HL-60 (cell line): ENCODE results near the gene DLEC1.
"Not testable (repeated sequence)": the region's sequence is repeated elsewhere in the genome, so short reads cannot be mapped to it uniquely, and the experiment has no call there.

Experiments used
- DNase-seq, 2 experiments: peaks; one replicate each; pipeline ENCODE4 v3.0.0-alpha.2; 2010 to 2020; ENCODE audit warnings: low read depth in 1 of 2, low spot score in 1 of 2
- H3K27ac ChIP-seq: fragments of 250-450 bp; sonication (Bioruptor Pico); replicated peaks from 2 replicates; pipeline ENCODE4 v1.5.1; 2020; ENCODE audit warnings: mild to moderate bottlenecking, moderate library complexity
- H3K27me3 ChIP-seq: fragments of 250-450 bp; sonication (Bioruptor Pico); 2 replicates; pipeline ENCODE4 v1.5.1; 2021; ENCODE audit warnings: mild to moderate bottlenecking, moderate library complexity; ENCODE audit not compliant: insufficient read depth, poor library complexity, severe bottlenecking
- H3K4me3 ChIP-seq: replicated peaks from 2 replicates; pipeline ENCODE4 v1.5.1; 2011; ENCODE audit warnings: mild to moderate bottlenecking, control low read depth, low read length; ENCODE audit not compliant: insufficient read depth
- CTCF ChIP-seq: IDR thresholded peaks from one replicate; pipeline ENCODE4 v1.5.1; 2011; ENCODE audit warnings: low read length, control low read depth, inconsistent platforms; ENCODE audit not compliant: insufficient read depth
- GABPA ChIP-seq: IDR thresholded peaks from 2 replicates; pipeline ENCODE4 v1.6.1; 2012; ENCODE audit warnings: low read depth
- POLR2AphosphoS5 ChIP-seq: IDR thresholded peaks from 2 replicates; pipeline ENCODE4 v1.6.1; 2012; ENCODE audit warnings: low read depth
- REST ChIP-seq: IDR thresholded peaks from 2 replicates; pipeline ENCODE4 v1.6.1; 2012; ENCODE audit warnings: low read depth; ENCODE audit not compliant: insufficient replicate concordance
- SPI1 ChIP-seq: IDR thresholded peaks from 2 replicates; pipeline ENCODE4 v1.6.1; 2012; ENCODE audit warnings: low read depth, mild to moderate bottlenecking, borderline replicate concordance

The DLEC1 gene

GRCh38 chr3:38157595-38157994, 118.6 kb downstream of the DLEC1 start:
- H3K4me3 ChIP-seq = no peak overlapping the region
- DNase-seq = no peak
- no peak overlapping the region for H3K27ac ChIP-seq
- no peaks in the 10 kb centered on the region for H3K27me3 ChIP-seq
- TF ChIP-seq REST (no peak), CTCF (no peak)

GRCh38 chr3:38158472-38158871, 119.5 kb downstream of the DLEC1 start:
- Histone ChIP-seq H3K27me3 (no peaks in the 10 kb centered on the region), H3K27ac (no peak overlapping the region), H3K4me3 (no peak overlapping the region)
- no peak for DNase-seq
- no peak for TF ChIP-seq GABPA
- TF ChIP-seq REST = no peak
- TF ChIP-seq POLR2AphosphoS5 = no peak
- no peak for TF ChIP-seq SPI1
- no peak for TF ChIP-seq CTCF

GRCh38 chr3:38160704-38161103, 121.7 kb downstream of the DLEC1 start:
- not testable (repeated sequence) for H3K27me3 ChIP-seq, H3K27ac ChIP-seq, H3K4me3 ChIP-seq, DNase-seq

GRCh38 chr3:38163117-38163840, 124.3 kb downstream of the DLEC1 start:
- Histone ChIP-seq H3K27me3 (no peaks in the 10 kb centered on the region), H3K4me3 (no peak overlapping the region), H3K27ac (no peak overlapping the region)
- TF ChIP-seq CTCF (peak; percentile 36), GABPA (no peak)
- peak; percentile 50 for DNase-seq
